Measurements from ENCODE around the gene NRXN2.

The NRXN2 gene

GRCh38 chr11:64698427-64698826, 24.6 kb downstream of the NRXN2 start:
- no peak for DNase-seq (ENCODE audit: low read depth)

GRCh38 chr11:64697663-64698375, 25.2 kb downstream of the NRXN2 start:
- no peak for DNase-seq (ENCODE audit: low read depth)

GRCh38 chr11:64696045-64696444, 27.0 kb downstream of the NRXN2 start:
- DNase-seq (ENCODE audit: low read depth), result no peak

- no peak for DNase-seq (ENCODE audit: low read depth)
These were observed 27.4 kb downstream of the NRXN2 start for GRCh38 chr11:64695548-64695947.

- no peak for DNase-seq (ENCODE audit: low read depth)
These were observed 28.1 kb downstream of the NRXN2 start for GRCh38 chr11:64694821-64695365.

- DNase-seq (ENCODE audit: low read depth), result no peak
These were observed 28.8 kb downstream of the NRXN2 start for GRCh38 chr11:64694026-64694755.

GRCh38 chr11:64692764-64693331, 30.1 kb downstream of the NRXN2 start:
- DNase-seq (ENCODE audit: low read depth), result no peak

GRCh38 chr11:64691543-64691942, 31.5 kb downstream of the NRXN2 start:
- no peak for DNase-seq (ENCODE audit: low read depth)

- DNase-seq (ENCODE audit: low read depth), result no peak
These were observed 32.8 kb downstream of the NRXN2 start for GRCh38 chr11:64690235-64690634.

- peak; percentile 81 for DNase-seq (ENCODE audit: low read depth)
These were observed 34.4 kb downstream of the NRXN2 start for GRCh38 chr11:64688534-64688982.

GRCh38 chr11:64687643-64688533, 35.1 kb downstream of the NRXN2 start:
- no peak for DNase-seq (ENCODE audit: low read depth)

- no peak for DNase-seq (ENCODE audit: low read depth)
These were observed 35.8 kb downstream of the NRXN2 start for GRCh38 chr11:64687204-64687603.

- no peak for DNase-seq (ENCODE audit: low read depth)
These were observed 36.4 kb downstream of the NRXN2 start for GRCh38 chr11:64686466-64687170.

GRCh38 chr11:64685536-64685935, 37.5 kb downstream of the NRXN2 start:
- DNase-seq (ENCODE audit: low read depth), result no peak

- no peak for DNase-seq (ENCODE audit: low read depth)
These were observed 38.6 kb downstream of the NRXN2 start for GRCh38 chr11:64684357-64684756.

GRCh38 chr11:64681171-64681570, 41.8 kb downstream of the NRXN2 start:
- DNase-seq (ENCODE audit: low read depth), result no peak

GRCh38 chr11:64679846-64680245, 43.2 kb downstream of the NRXN2 start:
- DNase-seq (ENCODE audit: low read depth), result no peak

GRCh38 chr11:64677441-64678023, 45.5 kb downstream of the NRXN2 start:
- no peak for DNase-seq (ENCODE audit: low read depth)

GRCh38 chr11:64676261-64676615, 46.8 kb downstream of the NRXN2 start:
- no peak for DNase-seq (ENCODE audit: low read depth)

- peak; percentile 24 for DNase-seq (ENCODE audit: low read depth)
These were observed 47.3 kb downstream of the NRXN2 start for GRCh38 chr11:64675450-64676260.
